ENCODE results near the gene SMARCE1.

The SMARCE1 gene

DNA sequence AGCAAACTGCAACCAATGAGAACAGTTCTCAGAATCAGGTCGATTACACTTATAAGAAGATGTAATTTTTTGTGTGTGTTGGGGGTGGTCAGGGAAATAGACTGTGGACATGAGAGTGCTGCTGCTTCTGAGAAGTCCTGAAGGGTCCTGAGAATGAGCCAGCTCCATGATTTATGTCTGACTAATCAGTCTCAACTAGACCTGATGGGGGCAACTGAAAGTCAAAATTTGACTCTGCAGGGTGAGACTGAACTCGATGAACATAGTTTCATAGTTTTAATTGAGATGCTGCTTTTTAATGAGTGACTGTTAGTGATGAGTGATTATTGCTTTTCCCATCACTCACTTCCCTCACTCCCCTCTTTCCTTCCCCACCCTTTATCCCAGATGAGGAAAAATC, 37.3 kb downstream of the SMARCE1 start:
- TF ChIP-seq, protein P1, sequence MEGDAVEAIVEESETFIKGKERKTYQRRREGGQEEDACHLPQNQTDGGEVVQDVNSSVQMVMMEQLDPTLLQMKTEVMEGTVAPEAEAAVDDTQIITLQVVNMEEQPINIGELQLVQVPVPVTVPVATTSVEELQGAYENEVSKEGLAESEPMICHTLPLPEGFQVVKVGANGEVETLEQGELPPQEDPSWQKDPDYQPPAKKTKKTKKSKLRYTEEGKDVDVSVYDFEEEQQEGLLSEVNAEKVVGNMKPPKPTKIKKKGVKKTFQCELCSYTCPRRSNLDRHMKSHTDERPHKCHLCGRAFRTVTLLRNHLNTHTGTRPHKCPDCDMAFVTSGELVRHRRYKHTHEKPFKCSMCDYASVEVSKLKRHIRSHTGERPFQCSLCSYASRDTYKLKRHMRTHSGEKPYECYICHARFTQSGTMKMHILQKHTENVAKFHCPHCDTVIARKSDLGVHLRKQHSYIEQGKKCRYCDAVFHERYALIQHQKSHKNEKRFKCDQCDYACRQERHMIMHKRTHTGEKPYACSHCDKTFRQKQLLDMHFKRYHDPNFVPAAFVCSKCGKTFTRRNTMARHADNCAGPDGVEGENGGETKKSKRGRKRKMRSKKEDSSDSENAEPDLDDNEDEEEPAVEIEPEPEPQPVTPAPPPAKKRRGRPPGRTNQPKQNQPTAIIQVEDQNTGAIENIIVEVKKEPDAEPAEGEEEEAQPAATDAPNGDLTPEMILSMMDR (IDR thresholded peaks at IDR 0.05; ENCODE audit: borderline replicate concordance, control extremely low read depth, extremely low read depth, insufficient read depth, missing control alignments): no peak
- DNase-seq (ENCODE audit: low spot score): no peak
- in situ Hi-C loops (cut with MboI; ENCODE audit: low sequenced_read_pairs, unreplicated experiment): loop anchor here (5.0 to 10.0 kb wide), 2 partner anchors 43 to 166 kb away; partner anchors contain the start of genes CCR7 and IGFBP4

DNA sequence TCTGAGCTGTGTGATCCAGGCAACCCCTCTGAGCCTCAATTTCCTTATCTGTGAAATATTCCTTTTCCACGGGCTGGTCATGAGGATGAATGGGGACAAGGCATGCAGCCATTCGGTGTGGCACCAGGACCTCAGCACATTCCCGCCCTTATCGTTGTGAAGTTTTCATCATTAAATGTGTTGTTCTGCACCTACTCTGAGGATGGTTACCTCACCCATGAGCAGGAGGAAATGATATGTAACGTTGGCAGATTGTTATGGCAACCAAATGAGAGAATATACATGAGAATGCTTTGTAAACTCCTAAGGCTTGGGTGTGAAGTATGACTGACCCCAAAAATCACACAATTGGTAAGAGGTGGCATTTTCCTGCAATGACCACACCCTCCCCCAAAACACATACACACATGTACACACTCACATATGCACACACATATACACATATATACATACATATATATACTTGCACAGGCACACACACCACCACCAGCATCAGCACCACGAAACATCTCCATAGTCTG, 39.5 kb downstream of the SMARCE1 start:
- TF ChIP-seq, protein P1 (IDR thresholded peaks at IDR 0.05; ENCODE audit: borderline replicate concordance, control extremely low read depth, extremely low read depth, insufficient read depth, missing control alignments): no peak
- in situ Hi-C loops (cut with MboI; ENCODE audit: low sequenced_read_pairs, unreplicated experiment): no loop called here
- DNase-seq (ENCODE audit: low spot score): no peak

DNA sequence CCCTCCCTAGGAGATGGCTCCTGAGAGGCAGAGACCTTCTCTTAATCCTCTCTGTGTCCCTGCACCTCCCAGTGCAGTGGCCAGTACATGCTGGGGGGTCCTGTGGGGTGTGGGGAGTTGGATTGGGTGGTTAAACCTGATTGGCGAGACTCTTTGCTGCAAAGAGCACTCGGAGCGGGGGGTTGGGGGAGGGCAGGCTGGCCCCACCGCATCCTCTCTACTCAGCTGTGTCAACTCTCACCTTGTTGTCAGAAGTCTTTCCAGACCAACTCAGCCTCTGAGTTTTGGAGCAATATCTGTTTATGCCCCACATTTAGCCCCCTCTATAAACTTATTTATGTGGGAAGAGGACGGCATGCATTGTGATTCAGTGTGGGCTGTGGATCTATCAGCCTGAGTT, 40.0 kb downstream of the SMARCE1 start:
- in situ Hi-C loops (cut with MboI; ENCODE audit: low sequenced_read_pairs, unreplicated experiment): no loop called here
- DNase-seq (ENCODE audit: low spot score): no peak
- TF ChIP-seq, protein P1 (IDR thresholded peaks at IDR 0.05; ENCODE audit: borderline replicate concordance, control extremely low read depth, extremely low read depth, insufficient read depth, missing control alignments): no peak

DNA sequence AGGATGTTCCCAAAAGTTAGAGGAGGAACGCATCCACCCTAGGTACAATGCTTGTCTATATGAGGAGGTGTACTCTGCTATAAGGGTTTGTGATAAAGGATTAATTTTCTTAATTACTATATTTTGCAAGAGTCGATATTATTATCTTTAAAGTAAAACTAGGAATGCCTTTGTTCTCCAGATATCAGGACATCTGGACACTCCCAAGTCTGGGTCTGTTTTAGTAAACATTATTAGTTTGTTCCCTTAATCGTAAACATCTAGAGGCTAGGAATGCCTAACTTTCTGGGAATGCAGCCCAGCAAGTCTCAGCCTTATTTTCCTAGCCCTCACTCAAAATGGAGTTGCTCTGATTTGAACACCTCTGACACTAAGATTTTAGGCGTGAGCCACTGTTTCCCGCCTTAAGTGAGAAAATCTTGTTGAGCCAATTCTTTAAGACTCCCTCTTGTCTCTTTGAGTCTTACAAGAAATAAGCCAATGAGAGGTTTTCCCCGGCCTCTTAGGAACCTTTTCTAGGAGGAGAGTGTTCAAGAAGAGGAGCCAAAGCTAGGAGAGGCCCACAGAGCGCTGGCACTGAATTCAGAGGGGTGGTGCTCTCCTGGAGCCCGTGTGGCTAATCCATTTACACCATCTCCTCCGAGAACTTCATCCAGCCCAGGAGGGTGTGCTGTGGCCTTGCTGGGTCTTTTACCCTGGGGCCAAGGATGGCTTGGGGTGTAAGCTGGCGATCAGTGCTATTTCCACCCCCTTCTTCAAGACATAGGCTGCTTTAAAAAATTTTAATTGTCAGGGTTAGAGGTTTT, 40.9 kb downstream of the SMARCE1 start:
- no peak for DNase-seq (ENCODE audit: low spot score)
- in situ Hi-C loops (cut with MboI; ENCODE audit: low sequenced_read_pairs, unreplicated experiment): no loop called here
- TF ChIP-seq, protein P1 (IDR thresholded peaks at IDR 0.05; ENCODE audit: borderline replicate concordance, control extremely low read depth, extremely low read depth, insufficient read depth, missing control alignments): no peak

DNA sequence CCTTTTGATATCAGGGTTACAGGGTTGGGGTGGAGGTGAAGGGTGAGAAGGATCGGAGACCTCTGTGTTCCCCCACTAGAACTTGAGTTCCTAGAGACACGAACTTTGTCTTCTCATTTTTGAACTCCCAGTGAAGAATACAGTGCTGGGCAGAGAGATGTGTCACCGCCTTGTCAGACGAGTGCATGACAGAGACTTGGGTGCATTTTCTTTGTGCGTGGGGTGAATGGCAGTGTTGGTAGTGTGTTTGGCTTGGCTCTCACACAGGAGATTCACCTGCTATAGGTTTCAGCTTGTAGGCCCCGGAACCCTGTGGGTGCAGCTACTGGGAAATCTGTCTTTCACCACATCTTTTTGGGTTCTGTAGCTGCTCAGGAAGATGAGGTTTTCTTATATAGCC, 42.3 kb downstream of the SMARCE1 start:
- DNase-seq (ENCODE audit: low spot score): no peak
- TF ChIP-seq, protein P1 (IDR thresholded peaks at IDR 0.05; ENCODE audit: borderline replicate concordance, control extremely low read depth, extremely low read depth, insufficient read depth, missing control alignments): no peak
- in situ Hi-C loops (cut with MboI; ENCODE audit: low sequenced_read_pairs, unreplicated experiment): no loop called here

DNA sequence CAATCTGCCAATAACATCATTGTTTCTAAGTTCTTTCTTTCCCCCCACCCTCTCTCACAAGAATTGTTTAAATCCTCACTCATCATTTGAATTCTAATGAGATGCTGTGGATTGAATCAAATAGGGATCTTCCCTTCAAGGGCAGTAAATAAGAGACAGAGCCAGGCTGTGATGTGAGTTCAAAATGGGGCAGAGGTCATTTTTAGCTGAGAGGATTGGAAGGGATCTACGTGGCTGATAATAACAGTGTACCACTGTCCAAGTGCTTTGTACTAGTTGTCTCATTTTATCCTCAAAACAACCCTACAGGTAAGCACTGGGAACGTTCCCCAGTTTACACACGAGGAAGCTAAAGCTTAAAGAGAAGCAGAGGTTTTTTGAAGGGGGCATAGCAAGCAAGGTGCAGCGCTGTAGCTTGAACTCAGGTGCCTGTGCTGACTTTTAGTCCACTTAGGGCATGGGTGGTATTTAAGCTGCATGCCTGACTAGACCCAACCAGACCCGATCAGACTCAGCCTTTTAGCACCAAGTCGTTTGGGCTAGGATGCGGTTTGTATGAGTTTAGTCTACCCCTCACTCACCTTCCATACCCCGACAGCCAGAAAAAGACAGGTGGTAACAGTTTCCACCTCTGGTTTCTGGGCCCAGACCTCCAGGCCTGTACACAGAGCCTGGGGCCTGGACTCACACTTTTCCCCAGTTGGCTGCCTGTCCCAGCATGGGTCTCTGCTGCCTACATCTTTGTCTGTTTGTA, 43.1 kb downstream of the SMARCE1 start:
- in situ Hi-C loops (cut with MboI; ENCODE audit: low sequenced_read_pairs, unreplicated experiment): no loop called here
- TF ChIP-seq, protein P1 (IDR thresholded peaks at IDR 0.05; ENCODE audit: borderline replicate concordance, control extremely low read depth, extremely low read depth, insufficient read depth, missing control alignments): no peak

More for the DNA sequence above, 43.1 kb downstream of the SMARCE1 start:
- DNase-seq (ENCODE audit: low spot score): no peak
